ENCODE measurements around the gene EXO5. TPM values are rescaled to one million over a fixed set of nuclear protein-coding genes. Genes with fewer than 3 reads are reported as not detected.
A peak's percentile ranks its signal among the peaks of the same experiment; 100 is the strongest.

EXO5 gene
- total RNA-seq, result 14.8 and 16.4 TPM in 2 replicates
- long read RNA-seq, transcript EXO5-203 (2 exons, 2,567 nt), result major isoform, 6 of 46 reads
- long read RNA-seq, transcript EXO5-208 (4 exons, 688 nt), result major isoform, 6 of 46 reads
- long read RNA-seq, transcript EXO5-204 (4 exons, 865 nt), result major isoform, 6 of 46 reads
- long read RNA-seq, partial matches to known transcripts, result 1 of 46 reads
- long read RNA-seq, other reads (novel, unspliced or antisense), result 15 of 46 reads

GRCh38 chr1:40508375-40509341 lies at the start of gene EXO5:
EXO5 (plus strand) TSS chr1:40508767; CDS start chr1:40514545, 5,778 bp downstream.
- peak within 1 kb of the TSS; percentile 90 for H3K27ac Mint-ChIP-seq
- H3K4me3 Mint-ChIP-seq (ENCODE audit: low read depth), result peak within 1 kb of the TSS; percentile 87
- no peaks in the 10 kb centered on the region for H3K27me3 Mint-ChIP-seq
- H3K4me1 Mint-ChIP-seq (ENCODE audit: low read depth), result peaks cover 8% of the 10 kb centered on the region
- peak; percentile 55 for DNase-seq (ENCODE audit: low spot score, unreplicated experiment)
- peaks cover 49% of the 10 kb centered on the region for H3K36me3 Mint-ChIP-seq (ENCODE audit: insufficient read depth)
- H3K9me3 Mint-ChIP-seq (ENCODE audit: low read depth), result peaks cover 31% of the 10 kb centered on the region
- TF ChIP-seq CTCF (IDR thresholded peaks at IDR 0.05; ENCODE audit: unreplicated experiment), result no peak

- Mint-ChIP-seq H3K4me1 (ENCODE audit: low read depth) (no peaks in the 10 kb centered on the region), H3K27me3 (no peaks in the 10 kb centered on the region), H3K9me3 (ENCODE audit: low read depth) (peaks cover 72% of the 10 kb centered on the region), H3K27ac (peak overlapping the region; percentile 84), H3K36me3 (ENCODE audit: insufficient read depth) (peaks cover 82% of the 10 kb centered on the region), H3K4me3 (ENCODE audit: low read depth) (no peak overlapping the region)
- no peak for DNase-seq (ENCODE audit: low spot score, unreplicated experiment)
- TF ChIP-seq CTCF (IDR thresholded peaks at IDR 0.05; ENCODE audit: unreplicated experiment), result no peak
Observed at GRCh38 chr1:40462956-40463590, 45.5 kb upstream of the EXO5 start.

GRCh38 chr1:40469327-40469726 lies 39.2 kb upstream of the EXO5 start:
- H3K36me3 Mint-ChIP-seq (ENCODE audit: insufficient read depth), result peaks cover 50% of the 10 kb centered on the region
- H3K4me3 Mint-ChIP-seq (ENCODE audit: low read depth), result no peak overlapping the region
- H3K27me3 Mint-ChIP-seq, result no peaks in the 10 kb centered on the region
- no peak overlapping the region for H3K27ac Mint-ChIP-seq
- no peak for TF ChIP-seq CTCF (IDR thresholded peaks at IDR 0.05; ENCODE audit: unreplicated experiment)
- H3K4me1 Mint-ChIP-seq (ENCODE audit: low read depth), result no peaks in the 10 kb centered on the region
- no peak for DNase-seq (ENCODE audit: low spot score, unreplicated experiment)
- H3K9me3 Mint-ChIP-seq (ENCODE audit: low read depth), result peaks cover 69% of the 10 kb centered on the region

GRCh38 chr1:40475268-40475667 lies 33.3 kb upstream of the EXO5 start:
- TF ChIP-seq CTCF (IDR thresholded peaks at IDR 0.05; ENCODE audit: unreplicated experiment), result no peak
- Mint-ChIP-seq H3K27ac (no peak overlapping the region), H3K4me3 (ENCODE audit: low read depth) (peak overlapping the region; percentile 14), H3K27me3 (no peaks in the 10 kb centered on the region), H3K9me3 (ENCODE audit: low read depth) (peaks cover 28% of the 10 kb centered on the region), H3K36me3 (ENCODE audit: insufficient read depth) (peaks cover 11% of the 10 kb centered on the region), H3K4me1 (ENCODE audit: low read depth) (peaks cover 6% of the 10 kb centered on the region)
- no peak for DNase-seq (ENCODE audit: low spot score, unreplicated experiment)

Measured in progenitor cell of endocrine pancreas (in vitro differentiated cells).